WTC11 (cell line): ENCODE data around the gene FLT1. TPM values are rescaled to one million over a fixed set of nuclear protein-coding genes. Genes with fewer than 3 reads are reported as not detected.
A peak's percentile ranks its signal among the peaks of the same experiment; 100 is the strongest.

Source experiments
- ATAC-seq: fragments of 200-7000 bp; cut with Tn5 transposase; 2 replicates; pipeline ENCODE4 v1.10.0; 2021; ENCODE audit warnings: mild to moderate bottlenecking, moderate library complexity
- CTCF ChIA-PET: fragments of 300-600 bp; sonication (Branson Sonifier 250); formaldehyde crosslinking; loops from one replicate; lab custom pipeline; 2021; ENCODE audit warnings: antibody characterized with exemption; lab: Charles Lee
- POLR2A ChIA-PET: fragments of 350-600 bp; sonication (Branson Sonifier 250); formaldehyde crosslinking; loops from one replicate; lab custom pipeline; 2021; ENCODE audit warnings: antibody characterized with exemption; lab: Charles Lee
- DNase-seq: peaks from one replicate; pipeline ENCODE4 v3.0.0; 2021; ENCODE audit warnings: low spot score
- H3K27ac Mint-ChIP-seq: 2 replicates; pipeline ENCODE4 v1.8.0; 2021; ENCODE audit warnings: mixed read lengths
- H3K27me3 Mint-ChIP-seq: 2 replicates; pipeline ENCODE4 v1.8.0; 2021; ENCODE audit warnings: low read depth, mild to moderate bottlenecking, moderate library complexity, mixed read lengths
- H3K36me3 Mint-ChIP-seq: 2 replicates; pipeline ENCODE4 v1.8.0; 2021; ENCODE audit warnings: mixed read lengths
- H3K4me1 Mint-ChIP-seq: 2 replicates; pipeline ENCODE4 v1.8.0; 2022; ENCODE audit warnings: mixed read lengths
- H3K4me3 Mint-ChIP-seq: 2 replicates; pipeline ENCODE4 v1.8.0; 2021; ENCODE audit warnings: mild to moderate bottlenecking, moderate library complexity, mixed read lengths
- H3K9me3 Mint-ChIP-seq: 2 replicates; pipeline ENCODE4 v1.8.0; 2021; ENCODE audit warnings: mixed read lengths
- ESRRA ChIP-seq: sonication (generic); formaldehyde crosslinking; IDR thresholded peaks from 2 replicates; pipeline ENCODE4 v1.8.1; 2022; ENCODE audit warnings: mild to moderate bottlenecking, missing genetic modification reagents, borderline replicate concordance
- FOXJ3 ChIP-seq: sonication (generic); formaldehyde crosslinking; IDR thresholded peaks from 2 replicates; pipeline ENCODE4 v1.9.0; 2021; ENCODE audit warnings: missing genetic modification reagents, mild to moderate bottlenecking, borderline replicate concordance
- FOXP1 ChIP-seq: sonication (generic); formaldehyde crosslinking; IDR thresholded peaks from 2 replicates; pipeline ENCODE4 v1.8.0; 2022; ENCODE audit warnings: missing genetic modification reagents, mild to moderate bottlenecking, moderate library complexity, borderline replicate concordance
- GABPB1 ChIP-seq: sonication (generic); formaldehyde crosslinking; IDR thresholded peaks from 2 replicates; pipeline ENCODE4 v1.8.1; 2023; ENCODE audit warnings: mild to moderate bottlenecking, missing genetic modification reagents
- JUN ChIP-seq: sonication (generic); formaldehyde crosslinking; IDR thresholded peaks from 2 replicates; pipeline ENCODE4 v1.8.0; 2023; ENCODE audit warnings: mild to moderate bottlenecking, missing genetic modification reagents
- MYBL2 ChIP-seq: sonication (generic); formaldehyde crosslinking; IDR thresholded peaks from 2 replicates; pipeline ENCODE4 v1.8.1; 2023; ENCODE audit warnings: mild to moderate bottlenecking, moderate library complexity, missing genetic modification reagents
- NFATC4 ChIP-seq: fragments of 250-450 bp; sonication (Bioruptor Pico); IDR thresholded peaks from 2 replicates; pipeline ENCODE4 v1.9.0; 2021; ENCODE audit warnings: mild to moderate bottlenecking
- NFYB ChIP-seq: sonication (generic); formaldehyde crosslinking; conservative IDR thresholded peaks from 2 replicates; pipeline ENCODE4 v1.8.0; 2022; ENCODE audit warnings: low read depth, missing genetic modification reagents
- SOX15 ChIP-seq: fragments of 250-450 bp; sonication (Bioruptor Pico); IDR thresholded peaks from 2 replicates; pipeline ENCODE4 v1.9.0; 2021; ENCODE audit warnings: mild to moderate bottlenecking
- SP1 ChIP-seq: sonication (generic); formaldehyde crosslinking; conservative IDR thresholded peaks from 2 replicates; pipeline ENCODE4 v1.8.1; 2022; ENCODE audit warnings: missing genetic modification reagents
- TEAD1 ChIP-seq: sonication (generic); formaldehyde crosslinking; IDR thresholded peaks from 2 replicates; pipeline ENCODE4 v1.8.0; 2022; ENCODE audit warnings: mild to moderate bottlenecking, missing genetic modification reagents
- ZNF121 ChIP-seq: sonication (generic); formaldehyde crosslinking; IDR thresholded peaks from 2 replicates; pipeline ENCODE4 v1.8.0; 2023; ENCODE audit warnings: missing genetic modification reagents
- ZNF396 ChIP-seq: fragments of 250-450 bp; sonication (Bioruptor Pico); IDR thresholded peaks from 2 replicates; pipeline ENCODE4 v1.8.0; 2021; ENCODE audit warnings: mild to moderate bottlenecking, moderate library complexity, borderline replicate concordance
- total RNA-seq: library from RNA; stranded (reverse); gene quantifications from 3 replicates; pipeline ENCODE4 v1.2.3, GENCODE V29; 2021
- TF ChIP-seq, protein P1 (sequence below): sonication (generic); formaldehyde crosslinking; IDR thresholded peaks from 2 replicates; pipeline ENCODE4 v1.8.1; 2023; ENCODE audit warnings: mild to moderate bottlenecking, moderate library complexity, missing genetic modification reagents
- TF ChIP-seq, protein P2 (sequence below): sonication (generic); formaldehyde crosslinking; IDR thresholded peaks from 2 replicates; pipeline ENCODE4 v1.8.0; 2022; ENCODE audit warnings: mild to moderate bottlenecking, missing genetic modification reagents
- TF ChIP-seq, protein P3 (sequence below): sonication (generic); formaldehyde crosslinking; conservative IDR thresholded peaks from 2 replicates; pipeline ENCODE4 v1.8.1; 2022; ENCODE audit warnings: mild to moderate bottlenecking, missing genetic modification reagents
- TF ChIP-seq, protein P4 (sequence below): sonication (generic); formaldehyde crosslinking; IDR thresholded peaks from 2 replicates; pipeline ENCODE4 v1.8.0; 2022; ENCODE audit warnings: missing genetic modification reagents
- TF ChIP-seq, protein P5 (sequence below): sonication (generic); formaldehyde crosslinking; IDR thresholded peaks from 2 replicates; pipeline ENCODE4 v1.8.0; 2022; ENCODE audit warnings: mild to moderate bottlenecking, missing genetic modification reagents
- TF ChIP-seq, protein P6 (sequence below): sonication (generic); formaldehyde crosslinking; IDR thresholded peaks from 2 replicates; pipeline ENCODE4 v1.8.1; 2022; ENCODE audit warnings: missing genetic modification reagents, borderline replicate concordance
- TF ChIP-seq, protein P7 (sequence below): sonication (generic); formaldehyde crosslinking; conservative IDR thresholded peaks from 2 replicates; pipeline ENCODE4 v1.8.1; 2023; ENCODE audit warnings: mild to moderate bottlenecking, low read depth, missing genetic modification reagents, moderate library complexity

The FLT1 gene
- total RNA-seq, 1 experiment from 2014 or later: 66.3 TPM

DNA sequence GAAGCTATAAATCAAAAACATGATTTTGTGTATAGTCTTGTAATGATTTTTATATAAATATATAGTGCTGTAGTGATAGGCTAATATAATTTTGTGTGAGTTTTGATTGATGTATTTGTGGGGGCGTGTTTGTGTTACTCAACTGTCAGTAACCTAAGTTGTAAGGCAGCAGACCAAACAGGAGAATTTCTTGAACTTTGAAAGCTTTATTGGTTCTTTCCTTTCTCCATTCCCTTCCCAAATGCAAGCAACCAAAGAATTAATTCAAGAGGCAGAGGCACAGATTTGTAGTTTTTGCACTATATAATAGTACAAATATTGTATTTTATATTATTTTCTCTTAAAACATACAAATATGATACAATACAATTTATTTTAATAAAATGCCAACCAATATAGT is 109.6 kb downstream of the FLT1 start (continued):
- TF ChIP-seq, protein P1, sequence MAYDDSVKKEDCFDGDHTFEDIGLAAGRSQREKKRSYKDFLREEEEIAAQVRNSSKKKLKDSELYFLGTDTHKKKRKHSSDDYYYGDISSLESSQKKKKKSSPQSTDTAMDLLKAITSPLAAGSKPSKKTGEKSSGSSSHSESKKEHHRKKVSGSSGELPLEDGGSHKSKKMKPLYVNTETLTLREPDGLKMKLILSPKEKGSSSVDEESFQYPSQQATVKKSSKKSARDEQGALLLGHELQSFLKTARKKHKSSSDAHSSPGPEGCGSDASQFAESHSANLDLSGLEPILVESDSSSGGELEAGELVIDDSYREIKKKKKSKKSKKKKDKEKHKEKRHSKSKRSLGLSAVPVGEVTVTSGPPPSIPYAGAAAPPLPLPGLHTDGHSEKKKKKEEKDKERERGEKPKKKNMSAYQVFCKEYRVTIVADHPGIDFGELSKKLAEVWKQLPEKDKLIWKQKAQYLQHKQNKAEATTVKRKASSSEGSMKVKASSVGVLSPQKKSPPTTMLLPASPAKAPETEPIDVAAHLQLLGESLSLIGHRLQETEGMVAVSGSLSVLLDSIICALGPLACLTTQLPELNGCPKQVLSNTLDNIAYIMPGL (CRISPR knock-in tag): no peak
- TF ChIP-seq GABPB1: no peak
- TF ChIP-seq ESRRA (CRISPR knock-in tag): no peak
- no peak for TF ChIP-seq NFYB (CRISPR knock-in tag)
- TF ChIP-seq SP1: no peak
- no peak for TF ChIP-seq NFATC4 (CRISPR knock-in tag)
- no peak for TF ChIP-seq FOXJ3 (CRISPR knock-in tag)
- TF ChIP-seq, protein P2, sequence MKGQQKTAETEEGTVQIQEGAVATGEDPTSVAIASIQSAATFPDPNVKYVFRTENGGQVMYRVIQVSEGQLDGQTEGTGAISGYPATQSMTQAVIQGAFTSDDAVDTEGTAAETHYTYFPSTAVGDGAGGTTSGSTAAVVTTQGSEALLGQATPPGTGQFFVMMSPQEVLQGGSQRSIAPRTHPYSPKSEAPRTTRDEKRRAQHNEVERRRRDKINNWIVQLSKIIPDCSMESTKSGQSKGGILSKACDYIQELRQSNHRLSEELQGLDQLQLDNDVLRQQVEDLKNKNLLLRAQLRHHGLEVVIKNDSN: no peak
- no peak for TF ChIP-seq FOXP1 (CRISPR knock-in tag)
- TF ChIP-seq ZNF396 (CRISPR knock-in tag): no peak

DNA sequence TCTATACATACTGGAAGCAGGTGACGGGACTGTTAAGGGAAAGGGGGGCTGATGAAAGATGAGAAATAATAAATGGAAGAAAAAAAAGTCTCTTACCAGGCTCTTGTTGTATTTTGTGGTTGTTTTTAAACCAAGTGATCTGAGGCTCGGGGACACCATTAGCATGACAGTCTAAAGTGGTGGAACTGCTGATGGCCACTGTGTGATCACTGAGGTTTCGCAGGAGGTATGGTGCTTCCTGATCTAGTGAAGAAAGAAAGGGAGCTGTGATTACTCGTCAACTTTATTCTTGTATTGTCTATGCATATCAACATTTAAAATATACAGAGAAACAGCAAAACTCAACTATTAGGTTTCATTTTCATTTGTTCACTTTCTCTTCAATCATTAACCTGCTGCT is 110.1 kb downstream of the FLT1 start:
- Mint-ChIP-seq H3K27ac (peak overlapping the region; percentile 71), H3K4me1 (peaks cover 39% of the 10 kb centered on the region), H3K36me3 (peaks cover 38% of the 10 kb centered on the region), H3K4me3 (no peak overlapping the region), H3K27me3 (no peaks in the 10 kb centered on the region), H3K9me3 (no peaks in the 10 kb centered on the region)
- ATAC-seq (no peak), DNase-seq (no peak)
- no peak for TF ChIP-seq TEAD1 (CRISPR knock-in tag)
- TF ChIP-seq, protein P2: no peak
- TF ChIP-seq, protein P3, sequence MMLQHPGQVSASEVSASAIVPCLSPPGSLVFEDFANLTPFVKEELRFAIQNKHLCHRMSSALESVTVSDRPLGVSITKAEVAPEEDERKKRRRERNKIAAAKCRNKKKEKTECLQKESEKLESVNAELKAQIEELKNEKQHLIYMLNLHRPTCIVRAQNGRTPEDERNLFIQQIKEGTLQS (CRISPR knock-in tag): no peak
- TF ChIP-seq, protein P4, sequence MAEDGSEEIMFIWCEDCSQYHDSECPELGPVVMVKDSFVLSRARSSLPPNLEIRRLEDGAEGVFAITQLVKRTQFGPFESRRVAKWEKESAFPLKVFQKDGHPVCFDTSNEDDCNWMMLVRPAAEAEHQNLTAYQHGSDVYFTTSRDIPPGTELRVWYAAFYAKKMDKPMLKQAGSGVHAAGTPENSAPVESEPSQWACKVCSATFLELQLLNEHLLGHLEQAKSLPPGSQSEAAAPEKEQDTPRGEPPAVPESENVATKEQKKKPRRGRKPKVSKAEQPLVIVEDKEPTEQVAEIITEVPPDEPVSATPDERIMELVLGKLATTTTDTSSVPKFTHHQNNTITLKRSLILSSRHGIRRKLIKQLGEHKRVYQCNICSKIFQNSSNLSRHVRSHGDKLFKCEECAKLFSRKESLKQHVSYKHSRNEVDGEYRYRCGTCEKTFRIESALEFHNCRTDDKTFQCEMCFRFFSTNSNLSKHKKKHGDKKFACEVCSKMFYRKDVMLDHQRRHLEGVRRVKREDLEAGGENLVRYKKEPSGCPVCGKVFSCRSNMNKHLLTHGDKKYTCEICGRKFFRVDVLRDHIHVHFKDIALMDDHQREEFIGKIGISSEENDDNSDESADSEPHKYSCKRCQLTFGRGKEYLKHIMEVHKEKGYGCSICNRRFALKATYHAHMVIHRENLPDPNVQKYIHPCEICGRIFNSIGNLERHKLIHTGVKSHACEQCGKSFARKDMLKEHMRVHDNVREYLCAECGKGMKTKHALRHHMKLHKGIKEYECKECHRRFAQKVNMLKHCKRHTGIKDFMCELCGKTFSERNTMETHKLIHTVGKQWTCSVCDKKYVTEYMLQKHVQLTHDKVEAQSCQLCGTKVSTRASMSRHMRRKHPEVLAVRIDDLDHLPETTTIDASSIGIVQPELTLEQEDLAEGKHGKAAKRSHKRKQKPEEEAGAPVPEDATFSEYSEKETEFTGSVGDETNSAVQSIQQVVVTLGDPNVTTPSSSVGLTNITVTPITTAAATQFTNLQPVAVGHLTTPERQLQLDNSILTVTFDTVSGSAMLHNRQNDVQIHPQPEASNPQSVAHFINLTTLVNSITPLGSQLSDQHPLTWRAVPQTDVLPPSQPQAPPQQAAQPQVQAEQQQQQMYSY: no peak
- TF ChIP-seq, protein P5, sequence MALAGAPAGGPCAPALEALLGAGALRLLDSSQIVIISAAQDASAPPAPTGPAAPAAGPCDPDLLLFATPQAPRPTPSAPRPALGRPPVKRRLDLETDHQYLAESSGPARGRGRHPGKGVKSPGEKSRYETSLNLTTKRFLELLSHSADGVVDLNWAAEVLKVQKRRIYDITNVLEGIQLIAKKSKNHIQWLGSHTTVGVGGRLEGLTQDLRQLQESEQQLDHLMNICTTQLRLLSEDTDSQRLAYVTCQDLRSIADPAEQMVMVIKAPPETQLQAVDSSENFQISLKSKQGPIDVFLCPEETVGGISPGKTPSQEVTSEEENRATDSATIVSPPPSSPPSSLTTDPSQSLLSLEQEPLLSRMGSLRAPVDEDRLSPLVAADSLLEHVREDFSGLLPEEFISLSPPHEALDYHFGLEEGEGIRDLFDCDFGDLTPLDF (CRISPR knock-in tag): no peak
- CTCF ChIA-PET: no interaction called here
- POLR2A ChIA-PET: no interaction called here

DNA sequence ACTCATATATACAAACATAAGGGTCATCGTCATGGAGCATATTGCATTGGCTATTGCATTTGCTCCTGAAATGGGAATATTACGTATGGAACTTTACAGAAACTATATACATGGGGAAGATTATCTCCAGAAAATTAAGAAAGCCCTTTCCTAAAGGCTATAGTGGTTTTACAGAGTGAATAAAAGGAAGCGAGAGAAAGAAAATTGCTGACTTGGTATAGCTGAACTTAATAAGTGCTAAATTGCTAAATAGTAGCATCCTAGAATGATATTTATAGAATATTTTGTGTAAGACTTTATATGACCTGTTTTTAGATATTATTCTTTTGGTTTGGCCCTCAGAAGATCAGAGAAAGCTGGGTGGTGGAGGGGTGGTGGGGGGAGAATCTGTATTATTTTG is 114.6 kb downstream of the FLT1 start:
- ATAC-seq: no peak
- no peak overlapping the region for H3K4me3 Mint-ChIP-seq
- H3K27me3 Mint-ChIP-seq: no peaks in the 10 kb centered on the region
- peaks cover 45% of the 10 kb centered on the region for H3K4me1 Mint-ChIP-seq
- peaks cover 28% of the 10 kb centered on the region for H3K36me3 Mint-ChIP-seq
- peak overlapping the region; percentile 71; the same call in 1 of the 2 replicates for H3K27ac Mint-ChIP-seq
- H3K9me3 Mint-ChIP-seq: no peaks in the 10 kb centered on the region
- ChIA-PET CTCF (no interaction called here), POLR2A (interaction anchor here (1.0 kb wide), 1 partner anchor 11 kb away, joined by 3 read pairs; no protein-coding TSS in a partner anchor)
- DNase-seq: no peak
- TF ChIP-seq ZNF396 (CRISPR knock-in tag) (no peak), SOX15 (CRISPR knock-in tag) (no peak), FOXJ3 (CRISPR knock-in tag) (no peak), JUN (CRISPR knock-in tag) (no peak), MYBL2 (CRISPR knock-in tag) (no peak), ZNF121 (CRISPR knock-in tag) (no peak)
- TF ChIP-seq, protein P3 (CRISPR knock-in tag): no peak
- TF ChIP-seq, protein P6, sequence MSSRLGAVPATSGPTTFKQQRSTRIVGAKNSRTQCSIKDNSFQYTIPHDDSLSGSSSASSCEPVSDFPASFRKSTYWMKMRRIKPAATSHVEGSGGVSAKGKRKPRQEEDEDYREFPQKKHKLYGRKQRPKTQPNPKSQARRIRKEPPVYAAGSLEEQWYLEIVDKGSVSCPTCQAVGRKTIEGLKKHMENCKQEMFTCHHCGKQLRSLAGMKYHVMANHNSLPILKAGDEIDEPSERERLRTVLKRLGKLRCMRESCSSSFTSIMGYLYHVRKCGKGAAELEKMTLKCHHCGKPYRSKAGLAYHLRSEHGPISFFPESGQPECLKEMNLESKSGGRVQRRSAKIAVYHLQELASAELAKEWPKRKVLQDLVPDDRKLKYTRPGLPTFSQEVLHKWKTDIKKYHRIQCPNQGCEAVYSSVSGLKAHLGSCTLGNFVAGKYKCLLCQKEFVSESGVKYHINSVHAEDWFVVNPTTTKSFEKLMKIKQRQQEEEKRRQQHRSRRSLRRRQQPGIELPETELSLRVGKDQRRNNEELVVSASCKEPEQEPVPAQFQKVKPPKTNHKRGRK: no peak
- TF ChIP-seq, protein P7, sequence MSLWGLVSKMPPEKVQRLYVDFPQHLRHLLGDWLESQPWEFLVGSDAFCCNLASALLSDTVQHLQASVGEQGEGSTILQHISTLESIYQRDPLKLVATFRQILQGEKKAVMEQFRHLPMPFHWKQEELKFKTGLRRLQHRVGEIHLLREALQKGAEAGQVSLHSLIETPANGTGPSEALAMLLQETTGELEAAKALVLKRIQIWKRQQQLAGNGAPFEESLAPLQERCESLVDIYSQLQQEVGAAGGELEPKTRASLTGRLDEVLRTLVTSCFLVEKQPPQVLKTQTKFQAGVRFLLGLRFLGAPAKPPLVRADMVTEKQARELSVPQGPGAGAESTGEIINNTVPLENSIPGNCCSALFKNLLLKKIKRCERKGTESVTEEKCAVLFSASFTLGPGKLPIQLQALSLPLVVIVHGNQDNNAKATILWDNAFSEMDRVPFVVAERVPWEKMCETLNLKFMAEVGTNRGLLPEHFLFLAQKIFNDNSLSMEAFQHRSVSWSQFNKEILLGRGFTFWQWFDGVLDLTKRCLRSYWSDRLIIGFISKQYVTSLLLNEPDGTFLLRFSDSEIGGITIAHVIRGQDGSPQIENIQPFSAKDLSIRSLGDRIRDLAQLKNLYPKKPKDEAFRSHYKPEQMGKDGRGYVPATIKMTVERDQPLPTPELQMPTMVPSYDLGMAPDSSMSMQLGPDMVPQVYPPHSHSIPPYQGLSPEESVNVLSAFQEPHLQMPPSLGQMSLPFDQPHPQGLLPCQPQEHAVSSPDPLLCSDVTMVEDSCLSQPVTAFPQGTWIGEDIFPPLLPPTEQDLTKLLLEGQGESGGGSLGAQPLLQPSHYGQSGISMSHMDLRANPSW (CRISPR knock-in tag): no peak
